GM12873 (cell line): Measurements from ENCODE around the gene CFAP46.

Experiments
- CTCF ChIP-seq: IDR thresholded peaks from 2 replicates; pipeline ENCODE4 v1.5.1; 2012; ENCODE audit warnings: low read depth, mild to moderate bottlenecking, moderate library complexity, low read length, control low read depth; ENCODE audit not compliant: insufficient read depth; ENCODE audit errors: missing control alignments

CFAP46 gene

GRCh38 chr10:132832186-132832969, 110.0 kb downstream of the CFAP46 start:
- TF ChIP-seq CTCF, result no peak

- TF ChIP-seq CTCF, result no peak
Observed at GRCh38 chr10:132829403-132829802, 113.0 kb downstream of the CFAP46 start.

DNA sequence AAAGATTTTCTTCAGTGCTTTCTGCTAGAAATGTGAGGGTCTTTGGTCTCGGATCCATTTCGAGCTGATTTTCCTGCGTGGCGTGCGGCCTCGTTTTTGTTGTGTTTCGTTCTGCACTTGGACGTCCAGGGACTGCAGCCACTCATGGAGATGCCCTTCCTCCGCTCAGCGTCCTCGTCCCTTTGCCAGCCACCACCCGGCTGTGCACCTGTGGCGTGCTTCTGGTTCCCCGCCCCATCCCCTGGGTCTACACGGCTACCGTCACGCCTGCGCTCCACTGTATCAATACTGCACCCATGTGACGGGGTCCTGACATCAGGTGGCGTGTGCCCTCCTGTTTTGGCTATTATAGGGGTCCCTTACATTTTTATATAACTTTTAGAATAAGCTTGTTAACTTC, 113.7 kb downstream of the CFAP46 start:
- no peak for TF ChIP-seq CTCF

- no peak for TF ChIP-seq CTCF
Observed at GRCh38 chr10:132827861-132828539, 114.4 kb downstream of the CFAP46 start.

DNA sequence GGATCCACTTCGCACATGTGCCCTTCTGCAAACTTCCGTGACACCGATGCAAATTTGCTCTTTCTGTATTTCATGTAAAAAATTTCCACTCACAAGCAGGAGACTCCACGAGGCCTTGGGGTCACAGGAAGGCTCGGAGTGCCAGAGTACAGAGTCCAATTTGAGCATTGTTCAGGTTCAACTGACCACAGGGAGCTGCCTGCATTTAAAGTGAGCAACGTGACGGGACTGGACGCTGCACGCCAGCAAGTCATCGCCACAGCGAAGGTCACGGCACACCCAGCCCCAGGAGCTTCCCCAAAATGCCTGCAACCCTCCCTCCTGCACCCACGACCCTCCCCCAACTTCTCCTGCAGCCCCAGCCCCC, 115.0 kb downstream of the CFAP46 start:
- TF ChIP-seq CTCF, result no peak

DNA sequence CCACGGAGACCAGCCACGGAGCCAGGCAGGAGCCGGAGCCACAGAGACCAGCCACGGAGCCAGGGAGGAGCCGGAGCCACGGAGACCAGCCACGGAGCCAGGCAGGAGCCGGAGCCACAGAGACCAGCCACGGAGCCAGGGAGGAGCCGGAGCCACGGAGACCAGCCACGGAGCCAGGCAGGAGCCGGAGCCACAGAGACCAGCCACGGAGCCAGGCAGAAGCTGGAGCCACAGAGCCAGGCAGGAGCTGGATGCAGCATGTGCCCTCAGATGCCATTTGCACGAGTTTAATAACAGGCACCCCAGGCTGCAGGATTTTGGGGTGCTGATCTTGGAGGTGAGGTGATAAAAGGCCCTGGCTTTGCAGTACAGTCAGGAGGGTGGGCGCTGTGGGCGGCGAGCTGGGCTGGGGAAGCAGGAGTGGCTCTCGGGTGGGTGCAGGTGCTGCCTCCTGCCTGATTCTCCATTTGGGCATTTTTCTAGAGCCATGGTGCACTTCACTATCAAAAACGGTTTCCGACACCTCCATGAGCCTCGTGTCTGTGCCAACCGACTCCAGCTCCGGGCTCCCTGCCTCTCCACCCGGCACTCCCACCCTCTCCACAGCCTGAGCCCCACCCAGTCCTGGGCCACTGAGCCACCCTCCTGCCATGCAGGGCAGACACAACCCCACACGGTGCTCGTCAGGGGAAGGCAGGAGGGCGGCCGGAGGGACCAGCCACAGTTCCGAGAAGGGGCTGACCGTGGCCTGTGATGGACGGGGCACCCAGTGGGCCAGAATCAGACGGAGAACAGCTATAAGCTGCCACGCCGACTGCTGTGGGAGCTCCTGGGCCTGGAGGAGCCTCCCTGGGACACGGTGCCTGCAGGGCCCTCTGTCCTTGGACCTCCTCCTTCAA, 115.6 kb downstream of the CFAP46 start:
- TF ChIP-seq CTCF, result no peak

DNA sequence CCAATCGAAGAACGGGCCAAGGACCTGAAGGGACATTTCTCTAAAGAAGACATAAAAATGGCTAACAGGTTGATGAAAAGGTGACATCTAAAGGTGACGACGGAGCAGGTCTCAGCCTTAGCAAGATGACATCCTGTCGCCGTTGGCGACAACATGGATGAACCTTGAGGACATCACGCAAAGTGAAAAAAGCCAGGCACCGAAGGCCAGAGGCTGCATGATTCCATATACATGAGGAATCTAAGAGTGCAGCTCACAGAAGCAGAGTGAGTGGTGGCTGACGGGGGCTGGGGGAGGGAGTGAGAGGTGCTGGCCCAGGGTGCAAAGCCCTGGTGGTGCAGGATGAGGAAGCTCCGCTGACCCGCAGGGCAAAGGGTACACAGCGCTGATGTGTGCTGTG, 122.3 kb downstream of the CFAP46 start:
- no peak for TF ChIP-seq CTCF
